ENCODE results near the gene CLDN9.

The CLDN9 gene

DNA sequence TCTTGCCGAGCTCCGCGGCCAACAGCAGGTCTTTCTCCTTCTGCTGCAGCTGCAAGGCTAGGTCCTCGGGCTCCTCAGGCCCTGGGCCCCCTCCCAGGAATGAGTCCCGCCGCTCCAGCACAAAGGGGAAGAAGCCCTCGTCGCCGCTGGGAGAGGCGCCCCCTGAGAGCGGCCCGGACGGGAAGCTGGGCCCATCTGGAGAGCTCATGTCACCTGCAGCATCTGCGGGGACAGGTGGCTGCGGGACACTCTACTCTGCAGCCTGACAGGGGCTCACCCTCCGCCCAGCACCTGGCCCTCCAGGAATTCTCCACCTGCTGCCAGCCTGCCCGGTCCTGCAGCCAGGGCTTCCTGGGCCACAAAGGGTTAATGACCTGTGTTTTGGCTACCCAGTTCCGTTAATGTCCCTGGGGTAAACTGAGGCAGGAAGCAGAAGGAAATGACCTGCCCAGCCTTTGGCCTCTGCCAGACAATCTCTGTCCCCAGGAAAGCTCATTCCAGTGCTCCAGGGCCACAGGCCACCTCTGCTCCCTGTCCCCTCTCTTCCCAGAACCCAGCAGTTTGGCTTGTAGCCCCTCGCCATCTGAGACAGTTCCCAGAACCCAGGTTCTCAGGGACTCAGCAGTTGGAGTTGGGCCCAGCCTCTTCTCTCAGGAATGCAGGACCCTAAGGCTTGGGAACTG is 22.7 kb downstream of the CLDN9 start:
- H3K14ac ChIP-seq (ENCODE audit: low read length in 2 of 2): no peak overlapping the region
- peaks cover 69 to 83% of the 10 kb centered on the region in 2 experiments for H3K27me3 ChIP-seq (ENCODE audit: control insufficient read depth in 1 of 2, insufficient read depth in 1 of 2, low read length in 2 of 2)
- no peak overlapping the region for H2AFZ ChIP-seq (ENCODE audit: low read depth, low read length)
- no peak overlapping the region for H3K9ac ChIP-seq (ENCODE audit: low read length)
- no peaks in the 10 kb centered on the region for H3K9me3 ChIP-seq (ENCODE audit: control insufficient read depth, low read length)
- H2BK15ac ChIP-seq (ENCODE audit: low read depth, poor library complexity, severe bottlenecking): no peak overlapping the region
- no peak overlapping the region for H2AK5ac ChIP-seq (ENCODE audit: low read length, severe bottlenecking)
- no peak overlapping the region for H3K4me3 ChIP-seq (ENCODE audit: insufficient read depth in 1 of 2, low read depth in 1 of 2, low read length in 2 of 2)
- no peak for DNase-seq
- no peak overlapping the region for H2BK5ac ChIP-seq (ENCODE audit: low read depth, low read length, poor library complexity, severe bottlenecking)
- no peak overlapping the region for H2BK12ac ChIP-seq (ENCODE audit: low read length in 2 of 2)
- H3K4me1 ChIP-seq (ENCODE audit: control insufficient read depth, insufficient read depth, low read depth, low read length): peaks cover 4% of the 10 kb centered on the region
- no peak overlapping the region for H3K4me2 ChIP-seq (ENCODE audit: low read length, poor library complexity, severe bottlenecking)
- no peaks in the 10 kb centered on the region for H3K79me1 ChIP-seq (replicated peaks; ENCODE audit: low read length, poor library complexity, severe bottlenecking)
- no peaks in the 10 kb centered on the region for H3K36me3 ChIP-seq (ENCODE audit: control insufficient read depth in 1 of 2, insufficient read depth in 2 of 2, low read depth in 1 of 2, low read length in 2 of 2)
- no peak overlapping the region for H4K91ac ChIP-seq (ENCODE audit: low read length)
- no peak overlapping the region for H3K23ac ChIP-seq (ENCODE audit: low read length in 2 of 2)
- H3K18ac ChIP-seq (ENCODE audit: low read depth in 1 of 2, low read length in 2 of 2): no peak overlapping the region
- no peak overlapping the region for H4K8ac ChIP-seq (ENCODE audit: low read length)
- H3K27ac ChIP-seq (ENCODE audit: low read length, poor library complexity, severe bottlenecking): no peak overlapping the region
- 53% methylated on average over 19 of the region's 19 CpGs for WGBS
- H2BK120ac ChIP-seq (ENCODE audit: low read depth, low read length): no peak overlapping the region
- no peak overlapping the region for H3K4ac ChIP-seq (ENCODE audit: low read depth in 1 of 2, low read length in 2 of 2)

DNA sequence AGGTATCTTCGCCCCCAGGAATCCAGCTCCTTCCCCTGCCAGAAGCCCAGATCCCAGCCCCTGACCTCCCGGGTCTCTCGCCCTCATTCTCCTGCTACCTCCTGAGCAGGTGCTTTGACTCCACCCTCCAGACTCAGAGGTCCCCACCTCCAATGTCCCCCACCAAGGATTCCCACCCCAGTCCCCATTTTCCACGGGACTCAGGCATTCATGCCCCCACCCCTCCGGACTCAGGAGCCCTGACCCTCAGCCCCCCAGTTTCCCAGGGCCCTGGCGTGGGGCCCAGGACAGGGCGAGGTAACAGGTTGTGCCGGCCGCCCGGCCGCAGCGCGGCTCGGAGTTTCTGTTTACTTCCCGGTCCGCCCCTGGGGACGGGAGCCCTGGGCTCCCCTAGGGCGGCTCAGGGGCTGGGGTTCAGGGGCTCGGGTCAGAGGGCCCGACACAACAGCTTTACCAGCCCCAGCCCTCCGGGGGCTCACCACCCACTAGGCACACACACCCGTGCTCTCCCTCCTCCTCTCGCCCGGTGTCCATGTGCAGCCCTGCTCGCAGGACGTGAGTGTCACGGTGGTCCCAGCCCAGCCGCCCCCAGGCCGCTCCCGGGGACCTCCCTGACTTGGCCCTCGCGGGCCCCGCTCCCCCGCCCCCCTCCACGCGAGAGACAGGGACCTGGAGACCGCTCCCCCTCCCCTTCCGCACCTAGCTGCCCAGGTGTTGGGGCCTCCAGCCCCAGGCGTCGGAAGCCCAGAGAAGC is 23.4 kb downstream of the CLDN9 start:
- no peak overlapping the region for H4K8ac ChIP-seq (ENCODE audit: low read length)
- no peak overlapping the region for H2BK120ac ChIP-seq (ENCODE audit: low read depth, low read length)
- H3K4ac ChIP-seq (ENCODE audit: low read depth in 1 of 2, low read length in 2 of 2): no peak overlapping the region
- H3K4me2 ChIP-seq (ENCODE audit: low read length, poor library complexity, severe bottlenecking): no peak overlapping the region
- no peak for DNase-seq
- H3K9me3 ChIP-seq (ENCODE audit: control insufficient read depth, low read length): no peaks in the 10 kb centered on the region
- no peaks in the 10 kb centered on the region for H3K79me1 ChIP-seq (replicated peaks; ENCODE audit: low read length, poor library complexity, severe bottlenecking)
- no peak overlapping the region for H2BK15ac ChIP-seq (ENCODE audit: low read depth, poor library complexity, severe bottlenecking)
- H3K23ac ChIP-seq (ENCODE audit: low read length in 2 of 2): no peak overlapping the region
- H2BK5ac ChIP-seq (ENCODE audit: low read depth, low read length, poor library complexity, severe bottlenecking): no peak overlapping the region
- H2AK5ac ChIP-seq (ENCODE audit: low read length, severe bottlenecking): no peak overlapping the region
- H3K14ac ChIP-seq (ENCODE audit: low read length in 2 of 2): no peak overlapping the region
- no peaks in the 10 kb centered on the region for H3K36me3 ChIP-seq (ENCODE audit: control insufficient read depth in 1 of 2, insufficient read depth in 2 of 2, low read depth in 1 of 2, low read length in 2 of 2)
- peaks cover 4% of the 10 kb centered on the region for H3K4me1 ChIP-seq (ENCODE audit: control insufficient read depth, insufficient read depth, low read depth, low read length)
- no peak overlapping the region for H2AFZ ChIP-seq (ENCODE audit: low read depth, low read length)
- no peak overlapping the region for H3K9ac ChIP-seq (ENCODE audit: low read length)
- no peak overlapping the region for H3K27ac ChIP-seq (ENCODE audit: low read length, poor library complexity, severe bottlenecking)
- H3K4me3 ChIP-seq (ENCODE audit: insufficient read depth in 1 of 2, low read depth in 1 of 2, low read length in 2 of 2): no peak overlapping the region
- H3K27me3 ChIP-seq (ENCODE audit: control insufficient read depth in 1 of 2, insufficient read depth in 1 of 2, low read length in 2 of 2): peaks cover 71 to 81% of the 10 kb centered on the region in 2 experiments
- H4K91ac ChIP-seq (ENCODE audit: low read length): no peak overlapping the region
- no peak overlapping the region for H3K18ac ChIP-seq (ENCODE audit: low read depth in 1 of 2, low read length in 2 of 2)
- 6% methylated on average over 31 of the region's 40 CpGs for WGBS
- H2BK12ac ChIP-seq (ENCODE audit: low read length in 2 of 2): no peak overlapping the region

DNA sequence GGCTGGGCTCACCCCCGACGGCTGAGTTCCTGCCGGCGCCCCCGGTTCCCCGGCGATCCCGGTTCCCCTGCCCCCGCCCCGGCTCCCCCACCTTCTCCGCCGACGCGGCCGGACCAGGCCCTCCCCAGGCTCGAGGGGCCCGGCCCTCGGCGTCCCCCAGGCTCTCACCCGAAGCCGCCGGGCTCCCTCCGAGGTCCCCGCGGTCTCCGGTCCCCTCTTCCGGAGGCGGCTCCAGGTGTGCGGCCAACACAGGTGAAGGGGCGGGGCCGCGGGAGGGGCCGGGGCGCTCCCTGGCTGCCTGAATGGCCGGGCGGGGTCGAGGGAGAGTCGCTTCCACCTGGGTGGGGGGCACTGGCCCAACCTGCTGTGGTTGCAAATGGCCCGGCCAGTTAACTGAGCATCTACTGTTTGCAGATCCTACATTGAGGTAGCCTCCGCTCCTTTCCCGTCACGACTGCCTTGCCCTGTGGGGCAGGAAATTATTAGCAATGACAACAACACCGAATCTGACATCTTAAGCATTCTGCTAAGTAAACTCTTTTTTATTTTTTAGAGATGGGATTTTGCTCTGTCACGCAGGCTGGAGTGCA is 24.1 kb downstream of the CLDN9 start, which contains the start of gene BICDL2:
Gene BICDL2, minus strand, starts transcription at position 219 of the 590 bp plus-strand sequence. CDS start 1,448 bp downstream, outside the sequence.
- Histone ChIP-seq H3K27ac (ENCODE audit: low read length, poor library complexity, severe bottlenecking) (no peak within 1 kb of the TSS), H3K36me3 (ENCODE audit: control insufficient read depth in 1 of 2, insufficient read depth in 2 of 2, low read depth in 1 of 2, low read length in 2 of 2) (no peaks in the 10 kb centered on the region), H2BK5ac (ENCODE audit: low read depth, low read length, poor library complexity, severe bottlenecking) (no peak within 1 kb of the TSS), H4K8ac (ENCODE audit: low read length) (no peak within 1 kb of the TSS), H3K9me3 (ENCODE audit: control insufficient read depth, low read length) (no peaks in the 10 kb centered on the region), H4K91ac (ENCODE audit: low read length) (no peak within 1 kb of the TSS), H3K23ac (ENCODE audit: low read length in 2 of 2) (no peak within 1 kb of the TSS), H3K4me2 (ENCODE audit: low read length, poor library complexity, severe bottlenecking) (no peak within 1 kb of the TSS), H3K27me3 (ENCODE audit: control insufficient read depth in 1 of 2, insufficient read depth in 1 of 2, low read length in 2 of 2) (peaks cover 74 to 80% of the 10 kb centered on the region in 2 experiments), H2BK120ac (ENCODE audit: low read depth, low read length) (no peak within 1 kb of the TSS), H3K4me3 (ENCODE audit: insufficient read depth in 1 of 2, low read depth in 1 of 2, low read length in 2 of 2) (no peak within 1 kb of the TSS), H3K4ac (ENCODE audit: low read depth in 1 of 2, low read length in 2 of 2) (no peak within 1 kb of the TSS), H3K14ac (ENCODE audit: low read length in 2 of 2) (no peak within 1 kb of the TSS), H3K79me1 (replicated peaks; ENCODE audit: low read length, poor library complexity, severe bottlenecking) (no peaks in the 10 kb centered on the region), H3K4me1 (ENCODE audit: control insufficient read depth, insufficient read depth, low read depth, low read length) (peaks cover 4% of the 10 kb centered on the region), H3K9ac (ENCODE audit: low read length) (no peak within 1 kb of the TSS), H2AFZ (ENCODE audit: low read depth, low read length) (no peak within 1 kb of the TSS), H3K18ac (ENCODE audit: low read depth in 1 of 2, low read length in 2 of 2) (no peak within 1 kb of the TSS), H2AK5ac (ENCODE audit: low read length, severe bottlenecking) (no peak within 1 kb of the TSS), H2BK12ac (ENCODE audit: low read length in 2 of 2) (no peak within 1 kb of the TSS), H2BK15ac (ENCODE audit: low read depth, poor library complexity, severe bottlenecking) (no peak within 1 kb of the TSS)
- 12% methylated on average over 44 of the region's 44 CpGs for WGBS
- no peak for DNase-seq

DNA sequence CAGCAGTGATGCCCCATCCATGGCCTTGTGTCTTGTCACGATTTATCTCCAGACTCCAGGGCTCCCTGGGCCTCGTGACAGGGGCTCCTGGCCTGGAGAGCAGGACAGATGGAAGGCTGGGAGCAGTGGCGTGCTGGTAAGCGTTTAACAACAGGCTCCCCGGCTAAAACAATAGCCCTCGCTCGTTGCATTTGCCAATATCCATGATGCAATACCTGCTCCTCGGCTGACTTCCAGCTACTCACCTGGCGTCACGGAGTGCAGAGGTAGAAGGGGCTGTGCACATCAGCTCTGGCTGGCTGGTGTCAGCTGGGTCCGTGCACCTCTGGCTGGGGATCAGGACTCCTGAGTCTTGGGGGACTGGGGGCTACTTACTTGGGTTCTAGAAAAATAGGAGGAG is 25.5 kb downstream of the CLDN9 start:
- H3K4me3 ChIP-seq (ENCODE audit: insufficient read depth in 1 of 2, low read depth in 1 of 2, low read length in 2 of 2): no peak overlapping the region
- H3K27me3 ChIP-seq (ENCODE audit: control insufficient read depth in 1 of 2, insufficient read depth in 1 of 2, low read length in 2 of 2): peaks cover 65 to 67% of the 10 kb centered on the region in 2 experiments
- no peak overlapping the region for H2AFZ ChIP-seq (ENCODE audit: low read depth, low read length)
- peaks cover 4% of the 10 kb centered on the region for H3K4me1 ChIP-seq (ENCODE audit: control insufficient read depth, insufficient read depth, low read depth, low read length)
- H2AK5ac ChIP-seq (ENCODE audit: low read length, severe bottlenecking): no peak overlapping the region
- H3K4me2 ChIP-seq (ENCODE audit: low read length, poor library complexity, severe bottlenecking): no peak overlapping the region
- no peak for DNase-seq
- no peak overlapping the region for H2BK12ac ChIP-seq (ENCODE audit: low read length in 2 of 2)
- no peaks in the 10 kb centered on the region for H3K79me1 ChIP-seq (replicated peaks; ENCODE audit: low read length, poor library complexity, severe bottlenecking)
- no peak overlapping the region for H3K18ac ChIP-seq (ENCODE audit: low read depth in 1 of 2, low read length in 2 of 2)
- H3K14ac ChIP-seq (ENCODE audit: low read length in 2 of 2): no peak overlapping the region
- H2BK15ac ChIP-seq (ENCODE audit: low read depth, poor library complexity, severe bottlenecking): no peak overlapping the region
- H3K4ac ChIP-seq (ENCODE audit: low read depth in 1 of 2, low read length in 2 of 2): no peak overlapping the region
- 50% methylated on average over 11 of the region's 11 CpGs for WGBS
- no peaks in the 10 kb centered on the region for H3K36me3 ChIP-seq (ENCODE audit: control insufficient read depth in 1 of 2, insufficient read depth in 2 of 2, low read depth in 1 of 2, low read length in 2 of 2)
- H2BK5ac ChIP-seq (ENCODE audit: low read depth, low read length, poor library complexity, severe bottlenecking): no peak overlapping the region
- H3K23ac ChIP-seq (ENCODE audit: low read length in 2 of 2): no peak overlapping the region
- no peaks in the 10 kb centered on the region for H3K9me3 ChIP-seq (ENCODE audit: control insufficient read depth, low read length)
- H4K8ac ChIP-seq (ENCODE audit: low read length): no peak overlapping the region
- no peak overlapping the region for H4K91ac ChIP-seq (ENCODE audit: low read length)
- no peak overlapping the region for H2BK120ac ChIP-seq (ENCODE audit: low read depth, low read length)
- H3K27ac ChIP-seq (ENCODE audit: low read length, poor library complexity, severe bottlenecking): no peak overlapping the region
- no peak overlapping the region for H3K9ac ChIP-seq (ENCODE audit: low read length)
